Lower leg skin (tissue), 3 donors: ENCODE results near the gene MOV10.

Experiments used
- POLR2A ChIP-seq, 2 donors: fragments of 450-650 bp; IDR thresholded peaks; one replicate each; pipeline ENCODE4 v1.6.1; 2016 to 2017; ENCODE audit warnings: antibody characterized with exemption in 2 of 2, mild to moderate bottlenecking in 1 of 2, moderate library complexity in 1 of 2
- TF ChIP-seq, protein P1 (sequence below), 3 donors: fragments of 450-650 bp; IDR thresholded peaks; one replicate each; pipeline ENCODE4 v1.5.1; 2016; ENCODE audit warnings: antibody characterized with exemption in 3 of 3, mild to moderate bottlenecking in 3 of 3, moderate library complexity in 2 of 3

DNA sequence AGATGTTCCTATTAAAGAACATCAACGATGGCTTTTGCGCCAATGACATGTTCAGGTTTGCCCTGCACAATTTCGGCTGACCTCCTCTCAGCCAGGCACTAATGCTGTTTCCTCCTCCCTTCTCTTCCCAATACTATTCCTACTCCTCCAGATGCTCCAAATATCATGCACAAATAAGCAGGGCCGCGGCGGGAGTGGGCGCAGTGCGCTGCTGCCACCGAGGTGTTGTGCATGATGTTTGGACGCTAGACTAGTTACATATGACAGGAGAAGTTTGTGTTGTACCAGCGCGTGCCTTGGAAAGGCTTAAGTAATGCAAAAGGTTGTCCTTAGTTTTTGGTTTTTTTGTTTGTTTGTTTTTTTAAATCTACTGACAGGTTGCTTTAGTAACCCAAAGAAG is 73.9 kb downstream of the MOV10 start:
- no peak for TF ChIP-seq POLR2A (IDR thresholded peaks at IDR 0.05)
- TF ChIP-seq, protein P1, sequence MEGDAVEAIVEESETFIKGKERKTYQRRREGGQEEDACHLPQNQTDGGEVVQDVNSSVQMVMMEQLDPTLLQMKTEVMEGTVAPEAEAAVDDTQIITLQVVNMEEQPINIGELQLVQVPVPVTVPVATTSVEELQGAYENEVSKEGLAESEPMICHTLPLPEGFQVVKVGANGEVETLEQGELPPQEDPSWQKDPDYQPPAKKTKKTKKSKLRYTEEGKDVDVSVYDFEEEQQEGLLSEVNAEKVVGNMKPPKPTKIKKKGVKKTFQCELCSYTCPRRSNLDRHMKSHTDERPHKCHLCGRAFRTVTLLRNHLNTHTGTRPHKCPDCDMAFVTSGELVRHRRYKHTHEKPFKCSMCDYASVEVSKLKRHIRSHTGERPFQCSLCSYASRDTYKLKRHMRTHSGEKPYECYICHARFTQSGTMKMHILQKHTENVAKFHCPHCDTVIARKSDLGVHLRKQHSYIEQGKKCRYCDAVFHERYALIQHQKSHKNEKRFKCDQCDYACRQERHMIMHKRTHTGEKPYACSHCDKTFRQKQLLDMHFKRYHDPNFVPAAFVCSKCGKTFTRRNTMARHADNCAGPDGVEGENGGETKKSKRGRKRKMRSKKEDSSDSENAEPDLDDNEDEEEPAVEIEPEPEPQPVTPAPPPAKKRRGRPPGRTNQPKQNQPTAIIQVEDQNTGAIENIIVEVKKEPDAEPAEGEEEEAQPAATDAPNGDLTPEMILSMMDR (IDR thresholded peaks at IDR 0.05): no peak
